WTC11 (cell line): ENCODE results near the gene HEATR5A. TPM values are rescaled to one million over a fixed set of nuclear protein-coding genes. Genes with fewer than 3 reads are reported as not detected.

Source experiments
- ATAC-seq: fragments of 200-7000 bp; cut with Tn5 transposase; 2 replicates; pipeline ENCODE4 v1.10.0; 2021; ENCODE audit warnings: mild to moderate bottlenecking, moderate library complexity
- CTCF ChIA-PET: fragments of 300-600 bp; sonication (Branson Sonifier 250); formaldehyde crosslinking; loops from one replicate; lab custom pipeline; 2021; ENCODE audit warnings: antibody characterized with exemption; lab: Charles Lee
- POLR2A ChIA-PET: fragments of 350-600 bp; sonication (Branson Sonifier 250); formaldehyde crosslinking; loops from one replicate; lab custom pipeline; 2021; ENCODE audit warnings: antibody characterized with exemption; lab: Charles Lee
- DNase-seq: peaks from one replicate; pipeline ENCODE4 v3.0.0; 2021; ENCODE audit warnings: low spot score
- H3K27ac Mint-ChIP-seq: 2 replicates; pipeline ENCODE4 v1.8.0; 2021; ENCODE audit warnings: mixed read lengths
- H3K27me3 Mint-ChIP-seq: 2 replicates; pipeline ENCODE4 v1.8.0; 2021; ENCODE audit warnings: low read depth, mild to moderate bottlenecking, moderate library complexity, mixed read lengths
- H3K36me3 Mint-ChIP-seq: 2 replicates; pipeline ENCODE4 v1.8.0; 2021; ENCODE audit warnings: mixed read lengths
- H3K4me1 Mint-ChIP-seq: 2 replicates; pipeline ENCODE4 v1.8.0; 2022; ENCODE audit warnings: mixed read lengths
- H3K4me3 Mint-ChIP-seq: 2 replicates; pipeline ENCODE4 v1.8.0; 2021; ENCODE audit warnings: mild to moderate bottlenecking, moderate library complexity, mixed read lengths
- H3K9me3 Mint-ChIP-seq: 2 replicates; pipeline ENCODE4 v1.8.0; 2021; ENCODE audit warnings: mixed read lengths
- ESRRA ChIP-seq: sonication (generic); formaldehyde crosslinking; IDR thresholded peaks from 2 replicates; pipeline ENCODE4 v1.8.1; 2022; ENCODE audit warnings: mild to moderate bottlenecking, missing genetic modification reagents, borderline replicate concordance
- IRF2 ChIP-seq: sonication (generic); formaldehyde crosslinking; IDR thresholded peaks from 2 replicates; pipeline ENCODE4 v1.8.0; 2022; ENCODE audit warnings: low read depth, missing genetic modification reagents, borderline replicate concordance
- NR3C1 ChIP-seq: sonication (generic); formaldehyde crosslinking; conservative IDR thresholded peaks from 2 replicates; pipeline ENCODE4 v1.8.1; 2023; ENCODE audit warnings: low read depth, mild to moderate bottlenecking, missing genetic modification reagents
- SP1 ChIP-seq: sonication (generic); formaldehyde crosslinking; conservative IDR thresholded peaks from 2 replicates; pipeline ENCODE4 v1.8.1; 2022; ENCODE audit warnings: missing genetic modification reagents
- ZNF317 ChIP-seq: sonication (generic); formaldehyde crosslinking; IDR thresholded peaks from 2 replicates; pipeline ENCODE4 v1.8.1; 2023; ENCODE audit warnings: low read depth, mild to moderate bottlenecking, moderate library complexity, missing genetic modification reagents, borderline replicate concordance
- ZNF671 ChIP-seq: fragments of 250-450 bp; sonication (Bioruptor Pico); IDR thresholded peaks from 2 replicates; pipeline ENCODE4 v1.8.0; 2021; ENCODE audit warnings: mild to moderate bottlenecking
- total RNA-seq: library from RNA; stranded (reverse); gene quantifications from 3 replicates; pipeline ENCODE4 v1.2.3, GENCODE V29; 2021
- TF ChIP-seq, protein P1 (sequence below): sonication (generic); formaldehyde crosslinking; IDR thresholded peaks from 2 replicates; pipeline ENCODE4 v1.8.1; 2023; ENCODE audit warnings: mild to moderate bottlenecking, missing genetic modification reagents
- TF ChIP-seq, protein P2 (sequence below): sonication (generic); formaldehyde crosslinking; IDR thresholded peaks from 2 replicates; pipeline ENCODE4 v1.8.1; 2023; ENCODE audit warnings: mild to moderate bottlenecking, missing genetic modification reagents
- TF ChIP-seq, protein P3 (sequence below): sonication (generic); formaldehyde crosslinking; IDR thresholded peaks from 2 replicates; pipeline ENCODE4 v1.8.1; 2022; ENCODE audit warnings: low read depth, mild to moderate bottlenecking, moderate library complexity, missing genetic modification reagents, borderline replicate concordance
- TF ChIP-seq, protein P4 (sequence below): sonication (generic); formaldehyde crosslinking; conservative IDR thresholded peaks from 2 replicates; pipeline ENCODE4 v1.8.1; 2022; ENCODE audit warnings: mild to moderate bottlenecking, missing genetic modification reagents
- TF ChIP-seq, protein P5 (sequence below): fragments of 250-450 bp; sonication (Bioruptor Pico); IDR thresholded peaks from 2 replicates; pipeline ENCODE4 v1.8.0; 2021; ENCODE audit warnings: mild to moderate bottlenecking
- TF ChIP-seq, protein P6 (sequence below): sonication (generic); formaldehyde crosslinking; conservative IDR thresholded peaks from 2 replicates; pipeline ENCODE4 v1.8.1; 2023; ENCODE audit warnings: mild to moderate bottlenecking, low read depth, missing genetic modification reagents, moderate library complexity

HEATR5A gene
- total RNA-seq, 1 experiment from 2014 or later: 36.2 TPM

DNA sequence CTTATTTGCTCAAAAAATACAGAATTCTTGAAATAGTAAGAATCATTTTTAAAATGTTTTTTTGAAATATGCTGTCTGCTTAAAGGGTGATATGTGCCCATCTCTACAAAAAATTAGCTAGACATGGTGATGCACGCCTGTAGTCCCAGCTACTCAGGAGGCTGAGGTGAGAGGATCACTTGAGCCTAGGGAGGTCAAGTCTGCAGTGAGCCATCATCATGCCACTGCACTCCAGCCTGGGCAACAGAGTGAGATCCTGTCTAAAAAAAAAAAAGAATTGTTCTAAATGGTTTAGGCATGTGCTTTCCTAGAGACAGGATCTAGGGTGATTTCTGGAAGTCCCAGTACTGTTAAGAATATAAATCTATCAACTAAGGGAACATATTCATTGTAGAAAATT is 137.2 kb downstream of the HEATR5A start:
- ChIA-PET POLR2A (no interaction called here), CTCF (no interaction called here)
- no peak for ATAC-seq
- Mint-ChIP-seq H3K27ac (no peak overlapping the region), H3K27me3 (peaks cover 15% of the 10 kb centered on the region), H3K4me3 (no peak overlapping the region), H3K36me3 (peaks cover 36% of the 10 kb centered on the region), H3K9me3 (peaks cover 35% of the 10 kb centered on the region), H3K4me1 (no peaks in the 10 kb centered on the region)
- DNase-seq: no peak
- TF ChIP-seq, protein P1, sequence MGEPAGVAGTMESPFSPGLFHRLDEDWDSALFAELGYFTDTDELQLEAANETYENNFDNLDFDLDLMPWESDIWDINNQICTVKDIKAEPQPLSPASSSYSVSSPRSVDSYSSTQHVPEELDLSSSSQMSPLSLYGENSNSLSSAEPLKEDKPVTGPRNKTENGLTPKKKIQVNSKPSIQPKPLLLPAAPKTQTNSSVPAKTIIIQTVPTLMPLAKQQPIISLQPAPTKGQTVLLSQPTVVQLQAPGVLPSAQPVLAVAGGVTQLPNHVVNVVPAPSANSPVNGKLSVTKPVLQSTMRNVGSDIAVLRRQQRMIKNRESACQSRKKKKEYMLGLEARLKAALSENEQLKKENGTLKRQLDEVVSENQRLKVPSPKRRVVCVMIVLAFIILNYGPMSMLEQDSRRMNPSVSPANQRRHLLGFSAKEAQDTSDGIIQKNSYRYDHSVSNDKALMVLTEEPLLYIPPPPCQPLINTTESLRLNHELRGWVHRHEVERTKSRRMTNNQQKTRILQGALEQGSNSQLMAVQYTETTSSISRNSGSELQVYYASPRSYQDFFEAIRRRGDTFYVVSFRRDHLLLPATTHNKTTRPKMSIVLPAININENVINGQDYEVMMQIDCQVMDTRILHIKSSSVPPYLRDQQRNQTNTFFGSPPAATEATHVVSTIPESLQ (CRISPR knock-in tag): no peak
- no peak for TF ChIP-seq SP1
- TF ChIP-seq, protein P2, sequence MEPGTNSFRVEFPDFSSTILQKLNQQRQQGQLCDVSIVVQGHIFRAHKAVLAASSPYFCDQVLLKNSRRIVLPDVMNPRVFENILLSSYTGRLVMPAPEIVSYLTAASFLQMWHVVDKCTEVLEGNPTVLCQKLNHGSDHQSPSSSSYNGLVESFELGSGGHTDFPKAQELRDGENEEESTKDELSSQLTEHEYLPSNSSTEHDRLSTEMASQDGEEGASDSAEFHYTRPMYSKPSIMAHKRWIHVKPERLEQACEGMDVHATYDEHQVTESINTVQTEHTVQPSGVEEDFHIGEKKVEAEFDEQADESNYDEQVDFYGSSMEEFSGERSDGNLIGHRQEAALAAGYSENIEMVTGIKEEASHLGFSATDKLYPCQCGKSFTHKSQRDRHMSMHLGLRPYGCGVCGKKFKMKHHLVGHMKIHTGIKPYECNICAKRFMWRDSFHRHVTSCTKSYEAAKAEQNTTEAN (CRISPR knock-in tag): no peak
- TF ChIP-seq ZNF317 (CRISPR knock-in tag): no peak
- no peak for TF ChIP-seq ESRRA
- no peak for TF ChIP-seq ZNF671 (CRISPR knock-in tag)
- TF ChIP-seq, all 79 proteins: peak for 0

DNA sequence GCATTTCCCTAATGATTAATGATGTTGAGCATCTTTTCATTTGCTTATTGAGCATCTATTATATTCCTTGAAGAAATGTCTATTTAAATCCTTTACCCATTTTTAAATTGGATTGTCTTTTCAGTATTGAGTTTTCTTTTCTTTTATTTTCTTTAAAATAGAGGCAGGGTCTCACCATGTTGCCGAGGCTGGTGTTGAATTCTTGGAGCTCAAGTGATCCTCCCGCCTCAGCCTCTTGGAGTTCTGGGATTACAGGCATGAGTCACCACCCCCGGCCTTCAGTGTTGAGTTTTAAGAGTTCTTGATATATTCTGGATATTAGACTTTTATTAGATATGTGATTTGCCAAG is 139.5 kb downstream of the HEATR5A start:
- no peak for DNase-seq
- ATAC-seq: no peak

More for the DNA sequence above, 139.5 kb downstream of the HEATR5A start:
- H3K27ac Mint-ChIP-seq: no peak overlapping the region
- peaks cover 53% of the 10 kb centered on the region for H3K36me3 Mint-ChIP-seq
- no peak overlapping the region for H3K4me3 Mint-ChIP-seq
- peaks cover 44% of the 10 kb centered on the region for H3K9me3 Mint-ChIP-seq
- H3K4me1 Mint-ChIP-seq: no peaks in the 10 kb centered on the region
- CTCF ChIA-PET: no interaction called here
- TF ChIP-seq NR3C1 (no peak), IRF2 (CRISPR knock-in tag) (no peak)
- TF ChIP-seq, protein P3, sequence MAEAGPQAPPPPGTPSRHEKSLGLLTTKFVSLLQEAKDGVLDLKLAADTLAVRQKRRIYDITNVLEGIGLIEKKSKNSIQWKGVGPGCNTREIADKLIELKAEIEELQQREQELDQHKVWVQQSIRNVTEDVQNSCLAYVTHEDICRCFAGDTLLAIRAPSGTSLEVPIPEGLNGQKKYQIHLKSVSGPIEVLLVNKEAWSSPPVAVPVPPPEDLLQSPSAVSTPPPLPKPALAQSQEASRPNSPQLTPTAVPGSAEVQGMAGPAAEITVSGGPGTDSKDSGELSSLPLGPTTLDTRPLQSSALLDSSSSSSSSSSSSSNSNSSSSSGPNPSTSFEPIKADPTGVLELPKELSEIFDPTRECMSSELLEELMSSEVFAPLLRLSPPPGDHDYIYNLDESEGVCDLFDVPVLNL: no peak
- TF ChIP-seq, protein P4, sequence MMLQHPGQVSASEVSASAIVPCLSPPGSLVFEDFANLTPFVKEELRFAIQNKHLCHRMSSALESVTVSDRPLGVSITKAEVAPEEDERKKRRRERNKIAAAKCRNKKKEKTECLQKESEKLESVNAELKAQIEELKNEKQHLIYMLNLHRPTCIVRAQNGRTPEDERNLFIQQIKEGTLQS (CRISPR knock-in tag): no peak
- TF ChIP-seq, protein P5, sequence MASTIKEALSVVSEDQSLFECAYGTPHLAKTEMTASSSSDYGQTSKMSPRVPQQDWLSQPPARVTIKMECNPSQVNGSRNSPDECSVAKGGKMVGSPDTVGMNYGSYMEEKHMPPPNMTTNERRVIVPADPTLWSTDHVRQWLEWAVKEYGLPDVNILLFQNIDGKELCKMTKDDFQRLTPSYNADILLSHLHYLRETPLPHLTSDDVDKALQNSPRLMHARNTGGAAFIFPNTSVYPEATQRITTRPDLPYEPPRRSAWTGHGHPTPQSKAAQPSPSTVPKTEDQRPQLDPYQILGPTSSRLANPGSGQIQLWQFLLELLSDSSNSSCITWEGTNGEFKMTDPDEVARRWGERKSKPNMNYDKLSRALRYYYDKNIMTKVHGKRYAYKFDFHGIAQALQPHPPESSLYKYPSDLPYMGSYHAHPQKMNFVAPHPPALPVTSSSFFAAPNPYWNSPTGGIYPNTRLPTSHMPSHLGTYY (CRISPR knock-in tag): no peak
- TF ChIP-seq, protein P6, sequence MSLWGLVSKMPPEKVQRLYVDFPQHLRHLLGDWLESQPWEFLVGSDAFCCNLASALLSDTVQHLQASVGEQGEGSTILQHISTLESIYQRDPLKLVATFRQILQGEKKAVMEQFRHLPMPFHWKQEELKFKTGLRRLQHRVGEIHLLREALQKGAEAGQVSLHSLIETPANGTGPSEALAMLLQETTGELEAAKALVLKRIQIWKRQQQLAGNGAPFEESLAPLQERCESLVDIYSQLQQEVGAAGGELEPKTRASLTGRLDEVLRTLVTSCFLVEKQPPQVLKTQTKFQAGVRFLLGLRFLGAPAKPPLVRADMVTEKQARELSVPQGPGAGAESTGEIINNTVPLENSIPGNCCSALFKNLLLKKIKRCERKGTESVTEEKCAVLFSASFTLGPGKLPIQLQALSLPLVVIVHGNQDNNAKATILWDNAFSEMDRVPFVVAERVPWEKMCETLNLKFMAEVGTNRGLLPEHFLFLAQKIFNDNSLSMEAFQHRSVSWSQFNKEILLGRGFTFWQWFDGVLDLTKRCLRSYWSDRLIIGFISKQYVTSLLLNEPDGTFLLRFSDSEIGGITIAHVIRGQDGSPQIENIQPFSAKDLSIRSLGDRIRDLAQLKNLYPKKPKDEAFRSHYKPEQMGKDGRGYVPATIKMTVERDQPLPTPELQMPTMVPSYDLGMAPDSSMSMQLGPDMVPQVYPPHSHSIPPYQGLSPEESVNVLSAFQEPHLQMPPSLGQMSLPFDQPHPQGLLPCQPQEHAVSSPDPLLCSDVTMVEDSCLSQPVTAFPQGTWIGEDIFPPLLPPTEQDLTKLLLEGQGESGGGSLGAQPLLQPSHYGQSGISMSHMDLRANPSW (CRISPR knock-in tag): no peak
- POLR2A ChIA-PET: no interaction called here
- no peaks in the 10 kb centered on the region; the same call in 1 of the 2 replicates for H3K27me3 Mint-ChIP-seq
